ENCODE data around the gene MAPK8IP2.

DNA sequence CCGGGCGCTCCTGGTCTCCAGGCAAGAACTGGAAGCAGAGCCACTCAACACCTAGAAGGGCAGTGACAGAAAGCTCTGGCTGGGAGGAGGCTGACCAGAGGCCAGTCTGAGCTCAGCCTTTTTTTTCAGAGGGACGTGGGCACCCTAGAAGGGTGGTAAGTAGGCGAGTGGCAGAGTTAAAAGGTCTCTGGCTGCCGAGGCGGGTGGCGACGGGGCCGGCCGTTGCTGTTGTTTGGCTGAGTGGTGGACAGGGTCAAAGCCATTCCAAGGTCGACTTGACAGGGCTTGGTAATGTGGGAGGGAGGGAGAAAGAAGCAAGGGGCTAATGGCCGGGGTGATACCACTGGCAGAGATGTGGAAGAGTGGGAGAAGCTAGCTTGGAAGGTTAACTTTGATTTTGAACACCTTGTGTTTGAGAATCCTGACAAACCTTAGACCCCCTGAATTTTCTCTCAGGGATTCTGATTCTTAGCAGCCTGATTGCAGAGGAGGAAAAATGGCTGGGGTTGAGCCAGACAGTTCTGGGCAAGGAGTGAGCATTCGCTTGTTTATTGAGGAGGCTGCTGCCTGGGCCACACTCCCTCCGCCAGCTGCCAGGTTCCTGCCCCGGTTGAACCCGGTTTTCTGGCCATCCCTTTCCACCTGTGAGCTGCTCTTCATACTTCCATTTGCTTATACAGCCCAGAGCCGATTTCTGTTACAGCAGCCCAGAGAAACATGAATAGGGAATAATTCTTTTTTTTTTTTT is 37.0 kb upstream of the MAPK8IP2 start:
- TF ChIP-seq SUZ12 (IDR thresholded peaks at IDR 0.05; ENCODE audit: extremely low read depth, insufficient read depth, insufficient read length): no peak
- TF ChIP-seq ZNF274 (IDR thresholded peaks at IDR 0.05; ENCODE audit: low read depth, low read length): no peak
